ENCODE results near the gene GSTA3.

GRCh38 chr6:52877168-52877567 is 32.3 kb downstream of the GSTA3 start:
- TF ChIP-seq EZH2phosphoT487 (IDR thresholded peaks at IDR 0.05; ENCODE audit: insufficient read depth, low read depth) (0 out of 2 replicates have a peak, but pooled peaks have one; percentile 30), EZH2 (IDR thresholded peaks at IDR 0.05; ENCODE audit: insufficient read depth, poor library complexity, severe bottlenecking) (no peak)
